ENCODE data around the gene CX3CR1. TPM values are rescaled to one million over a fixed set of nuclear protein-coding genes. Genes with fewer than 3 reads are reported as not detected.

CX3CR1 gene
- total RNA-seq, 1 donor from 2014 or later = 18.5 TPM

DNA sequence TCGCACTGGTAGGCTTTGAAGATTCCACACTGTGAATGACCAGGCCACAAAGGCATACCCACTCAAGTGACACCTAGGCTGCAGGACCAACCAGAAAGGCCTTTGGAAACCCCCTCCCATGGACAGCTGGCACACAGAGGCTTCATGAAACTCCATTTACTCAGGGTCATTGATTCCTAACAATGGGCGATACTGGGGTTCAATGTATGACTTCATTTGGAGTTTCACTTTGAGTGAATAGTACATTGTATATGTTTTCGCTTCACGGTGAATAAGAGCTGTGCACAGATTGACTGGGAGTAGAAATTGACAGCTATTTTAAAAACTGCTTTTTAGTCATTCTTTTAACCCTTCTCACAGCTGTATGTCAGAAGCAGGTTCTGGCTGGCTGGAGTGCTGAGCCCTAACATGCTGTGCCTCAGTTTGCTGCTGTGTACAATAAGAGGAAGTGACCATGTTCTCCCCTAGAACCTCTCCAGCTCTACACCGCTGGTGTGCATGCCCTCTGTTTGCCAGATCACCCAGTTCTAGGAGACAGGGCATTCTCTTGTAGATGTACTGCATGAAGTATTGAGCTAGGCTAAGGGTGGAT, 15.4 kb upstream of the CX3CR1 start:
- ATAC-seq (no peak), DNase-seq (ENCODE audit: low spot score) (no peak)
- intact Hi-C loops (cut with DNase I) = loop anchor here (10.0 kb wide), 1 partner anchor 170 kb away; no protein-coding TSS in a partner anchor

- DNase-seq (ENCODE audit: low spot score) (no peak), ATAC-seq (no peak)
- intact Hi-C loops (cut with DNase I) = loop anchor here (5.0 to 10.0 kb wide), 2 partner anchors 107 to 170 kb away; no protein-coding TSS in a partner anchor
Measured at GRCh38 chr3:39294446-39295183, 14.8 kb upstream of the CX3CR1 start.

DNA sequence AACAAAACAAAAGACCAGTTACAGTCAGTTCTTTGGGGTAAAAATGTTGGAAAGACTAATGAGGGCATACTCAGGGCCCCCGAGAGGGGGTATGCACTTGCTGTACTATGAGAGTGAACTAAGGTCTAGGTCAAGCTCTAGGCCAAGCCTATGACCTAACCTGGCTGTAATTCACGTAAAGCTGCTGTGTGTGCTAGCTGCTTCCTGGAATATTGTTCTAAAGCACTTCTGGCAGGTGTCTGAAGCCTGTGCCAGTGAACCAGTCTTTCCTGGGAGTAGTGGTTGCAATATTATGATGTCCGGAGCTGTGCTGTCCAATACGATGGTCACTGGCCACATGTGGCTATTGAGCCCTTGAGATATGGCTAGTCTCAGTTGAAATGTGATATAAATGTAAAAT, 13.1 kb upstream of the CX3CR1 start:
- ATAC-seq = no peak

DNA sequence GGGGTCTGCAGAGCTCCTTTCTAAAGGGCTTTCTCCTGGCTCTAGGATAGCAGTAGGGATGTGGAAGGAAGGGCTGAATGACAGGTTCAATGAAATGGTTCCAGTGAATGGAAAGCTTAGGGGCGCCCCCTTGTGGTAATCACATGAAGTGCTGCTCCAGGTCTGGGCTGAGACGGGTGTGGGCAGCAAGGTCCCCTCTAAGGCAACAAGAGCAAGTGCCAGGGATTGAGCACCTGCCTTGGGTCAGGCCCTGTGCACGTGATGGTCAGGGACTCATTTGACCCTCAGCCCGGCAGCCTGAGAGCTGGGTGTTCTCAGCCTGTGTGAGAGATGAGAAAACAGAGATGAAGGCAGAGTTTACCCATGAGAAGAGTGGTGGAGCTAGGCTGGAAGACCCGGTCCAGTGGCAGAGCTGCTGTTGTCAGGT, 12.1 kb upstream of the CX3CR1 start:
- intact Hi-C loops (cut with DNase I) = loop anchor here (5.0 to 10.0 kb wide), 2 partner anchors 105 to 167 kb away; no protein-coding TSS in a partner anchor
- ATAC-seq (peak; percentile 71), DNase-seq (ENCODE audit: low spot score) (peak; percentile 81)

More for the DNA sequence above, 13.1 kb upstream of the CX3CR1 start:
- intact Hi-C loops (cut with DNase I) = loop anchor here (5.0 to 10.0 kb wide), 2 partner anchors 106 to 168 kb away; no protein-coding TSS in a partner anchor
- DNase-seq (ENCODE audit: low spot score) = no peak

- intact Hi-C loops (cut with DNase I) = loop anchor here (5.0 to 10.0 kb wide), 2 partner anchors 103 to 165 kb away; no protein-coding TSS in a partner anchor
- no peak for ATAC-seq
- no peak for DNase-seq (ENCODE audit: low spot score)
Measured at GRCh38 chr3:39290255-39290654, 10.4 kb upstream of the CX3CR1 start.

GRCh38 chr3:39289107-39289506, 9.3 kb upstream of the CX3CR1 start:
- intact Hi-C loops (cut with DNase I) = no loop called here
- no peak for DNase-seq (ENCODE audit: low spot score)
- ATAC-seq = no peak

GRCh38 chr3:39288300-39288808, 8.5 kb upstream of the CX3CR1 start:
- DNase-seq (ENCODE audit: low spot score) (peak; percentile 86), ATAC-seq (peak; percentile 87)
- intact Hi-C loops (cut with DNase I) = no loop called here

- DNase-seq (ENCODE audit: low spot score) (no peak), ATAC-seq (no peak)
- intact Hi-C loops (cut with DNase I) = no loop called here
Measured at GRCh38 chr3:39287216-39288164, 7.7 kb upstream of the CX3CR1 start.

- DNase-seq (ENCODE audit: low spot score) (no peak), ATAC-seq (no peak)
- intact Hi-C loops (cut with DNase I) = no loop called here
Measured at GRCh38 chr3:39286771-39287170, 6.9 kb upstream of the CX3CR1 start.

- ATAC-seq (no peak), DNase-seq (ENCODE audit: low spot score) (no peak)
- intact Hi-C loops (cut with DNase I) = no loop called here
Measured at GRCh38 chr3:39285332-39285731, 5.5 kb upstream of the CX3CR1 start.

DNA sequence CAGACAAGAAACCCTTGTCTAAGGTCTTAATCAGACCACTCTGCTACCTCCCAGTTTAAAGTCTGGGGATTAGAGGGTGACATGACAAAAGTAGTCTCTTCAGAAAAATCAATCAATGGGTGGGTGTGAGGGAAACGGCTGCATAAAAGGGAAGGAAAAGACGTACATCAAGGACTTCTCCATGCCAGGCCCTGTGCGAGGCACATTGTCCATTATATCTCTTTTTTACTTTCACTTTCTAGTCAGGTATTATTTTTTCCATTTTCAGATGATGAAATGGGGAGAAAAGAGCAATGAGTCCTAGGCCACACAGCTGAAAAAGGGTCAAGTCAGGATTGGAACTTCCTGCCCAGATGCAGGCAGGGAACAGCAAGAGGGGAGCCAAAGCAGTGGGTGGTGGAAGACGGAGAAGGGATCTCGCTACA, 4.6 kb upstream of the CX3CR1 start:
- DNase-seq (ENCODE audit: low spot score) = no peak
- peak; percentile 10 for ATAC-seq
- intact Hi-C loops (cut with DNase I) = no loop called here

GRCh38 chr3:39282057-39282456, 2.2 kb upstream of the CX3CR1 start:
- DNase-seq (ENCODE audit: low spot score) (no peak), ATAC-seq (no peak)
- intact Hi-C loops (cut with DNase I) = no loop called here

DNA sequence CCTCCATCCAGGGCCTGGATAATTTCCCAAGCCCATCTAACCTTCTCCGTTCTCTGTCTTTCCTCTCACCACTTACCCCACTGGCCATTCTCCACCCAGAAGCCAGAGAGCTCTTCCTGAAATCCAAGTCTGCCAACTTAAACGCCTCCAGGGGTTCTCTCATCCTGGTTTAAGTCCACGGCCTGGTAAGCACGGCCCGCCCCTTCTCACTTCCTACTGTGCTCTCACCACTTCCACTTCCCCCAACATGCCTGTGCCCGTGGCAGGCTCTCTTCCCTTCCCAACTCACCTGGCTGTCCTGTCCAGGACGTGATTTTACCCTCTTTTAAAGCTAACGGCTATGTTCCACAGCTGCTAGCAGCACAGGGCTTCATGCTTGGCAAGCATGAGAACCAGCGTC, 1.7 kb upstream of the CX3CR1 start:
- ATAC-seq (no peak), DNase-seq (ENCODE audit: low spot score) (no peak)
- intact Hi-C loops (cut with DNase I) = no loop called here

- ATAC-seq (no peak), DNase-seq (ENCODE audit: low spot score) (no peak)
- intact Hi-C loops (cut with DNase I) = no loop called here
Measured at GRCh38 chr3:39280571-39280970, 735 bp upstream of the CX3CR1 start.

- intact Hi-C loops (cut with DNase I) = no loop called here
- ATAC-seq (no peak), DNase-seq (ENCODE audit: low spot score) (no peak)
Measured at GRCh38 chr3:39278616-39278935, 1.3 kb downstream of the CX3CR1 start.

DNA sequence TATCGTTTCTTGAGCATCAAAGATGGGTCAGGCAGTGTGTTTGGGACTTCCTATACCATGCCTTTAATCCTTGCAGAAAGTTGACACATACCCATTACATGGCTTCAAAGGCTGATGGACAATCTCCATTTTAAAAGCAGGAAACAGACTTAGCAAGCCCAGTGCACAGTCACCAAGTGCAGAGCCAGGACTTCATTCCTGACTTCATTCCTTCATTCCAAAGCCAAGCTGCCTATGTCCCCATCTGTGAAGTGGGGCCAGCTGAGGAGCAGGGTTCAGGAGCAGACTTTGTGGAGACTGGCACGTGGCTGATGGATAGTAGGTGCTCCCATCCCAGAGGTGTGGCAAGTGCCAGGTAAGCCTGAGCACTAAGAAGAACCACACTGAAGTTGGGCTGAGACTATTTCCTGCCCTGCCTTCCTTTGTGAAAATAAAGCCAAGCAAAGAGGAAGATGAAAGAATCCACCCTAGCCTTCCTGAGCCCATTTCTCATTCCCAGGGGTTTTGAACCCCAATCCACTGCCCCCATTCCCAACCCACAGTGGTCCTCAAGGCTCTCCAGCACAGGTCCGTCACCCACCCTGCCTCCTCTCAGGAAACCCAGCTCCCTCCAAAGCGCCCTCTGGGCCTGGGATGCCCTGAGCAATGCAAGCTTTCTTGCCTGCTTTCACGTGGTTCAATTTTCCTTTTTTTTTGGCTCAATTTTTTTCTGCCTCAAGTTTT, 1.8 kb downstream of the CX3CR1 start:
- DNase-seq (ENCODE audit: low spot score) (no peak), ATAC-seq (no peak)
- intact Hi-C loops (cut with DNase I) = no loop called here

GRCh38 chr3:39276746-39277145, 3.1 kb downstream of the CX3CR1 start:
- ATAC-seq = no peak
- intact Hi-C loops (cut with DNase I) = no loop called here
- DNase-seq (ENCODE audit: low spot score) = no peak

DNA sequence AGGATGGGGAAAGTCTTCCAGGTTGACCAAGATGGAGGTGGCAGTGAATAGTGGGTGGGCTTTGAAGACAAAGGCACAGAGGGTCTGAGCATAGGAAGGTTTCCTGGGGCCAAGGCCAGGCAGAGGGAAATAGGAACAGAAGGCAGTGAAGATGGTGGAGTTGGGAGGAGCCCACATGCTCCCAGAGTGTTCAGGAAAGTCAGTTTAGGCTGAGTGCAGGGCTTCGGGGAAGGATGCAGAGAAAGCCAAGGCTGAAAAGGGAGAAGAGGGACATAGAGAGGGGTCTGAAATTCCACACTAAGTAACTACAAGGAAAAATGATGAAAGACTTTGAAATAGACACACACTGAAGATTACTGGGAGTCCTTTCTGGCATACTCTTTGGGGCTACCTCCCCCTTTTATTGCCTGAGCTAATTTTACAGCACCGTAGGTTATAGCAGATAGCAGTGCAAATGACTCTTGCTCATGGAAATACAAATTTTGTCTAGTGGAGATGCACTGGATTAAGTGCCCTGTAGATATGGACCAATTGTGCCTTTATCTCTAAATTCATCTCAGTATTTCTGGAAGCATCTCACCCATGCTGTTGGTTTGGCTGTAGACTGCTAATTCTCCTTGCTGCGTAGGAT, 3.8 kb downstream of the CX3CR1 start:
- intact Hi-C loops (cut with DNase I) = no loop called here
- DNase-seq (ENCODE audit: low spot score) = no peak

More for the DNA sequence above, 3.8 kb downstream of the CX3CR1 start:
- no peak for ATAC-seq
